ENCODE data around the gene OSGEP.

Gene OSGEP

DNA sequence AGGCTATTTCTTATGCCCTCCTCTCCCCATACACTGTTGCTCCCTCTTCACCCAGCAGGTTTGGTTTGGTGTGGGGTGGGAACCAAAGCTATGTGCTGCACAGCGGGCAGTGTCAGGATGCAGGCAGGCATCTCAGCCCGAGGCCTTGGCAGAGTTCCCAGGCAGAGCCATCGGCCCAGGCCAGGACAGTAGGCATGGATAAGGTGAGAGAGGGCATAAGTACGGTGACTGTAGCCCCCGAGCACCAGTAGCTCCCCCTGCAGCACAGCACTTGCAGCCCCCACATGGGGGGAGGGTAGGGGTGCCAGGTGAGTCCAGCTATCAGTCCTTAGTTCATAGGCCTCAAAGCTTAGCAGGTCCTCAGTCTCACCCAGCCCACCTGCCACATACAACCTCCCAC is 25.8 kb downstream of the OSGEP start:
- DNase-seq, result no peak

- DNase-seq, result no peak
Observed at GRCh38 chr14:20428010-20428365, 26.6 kb downstream of the OSGEP start.

DNA sequence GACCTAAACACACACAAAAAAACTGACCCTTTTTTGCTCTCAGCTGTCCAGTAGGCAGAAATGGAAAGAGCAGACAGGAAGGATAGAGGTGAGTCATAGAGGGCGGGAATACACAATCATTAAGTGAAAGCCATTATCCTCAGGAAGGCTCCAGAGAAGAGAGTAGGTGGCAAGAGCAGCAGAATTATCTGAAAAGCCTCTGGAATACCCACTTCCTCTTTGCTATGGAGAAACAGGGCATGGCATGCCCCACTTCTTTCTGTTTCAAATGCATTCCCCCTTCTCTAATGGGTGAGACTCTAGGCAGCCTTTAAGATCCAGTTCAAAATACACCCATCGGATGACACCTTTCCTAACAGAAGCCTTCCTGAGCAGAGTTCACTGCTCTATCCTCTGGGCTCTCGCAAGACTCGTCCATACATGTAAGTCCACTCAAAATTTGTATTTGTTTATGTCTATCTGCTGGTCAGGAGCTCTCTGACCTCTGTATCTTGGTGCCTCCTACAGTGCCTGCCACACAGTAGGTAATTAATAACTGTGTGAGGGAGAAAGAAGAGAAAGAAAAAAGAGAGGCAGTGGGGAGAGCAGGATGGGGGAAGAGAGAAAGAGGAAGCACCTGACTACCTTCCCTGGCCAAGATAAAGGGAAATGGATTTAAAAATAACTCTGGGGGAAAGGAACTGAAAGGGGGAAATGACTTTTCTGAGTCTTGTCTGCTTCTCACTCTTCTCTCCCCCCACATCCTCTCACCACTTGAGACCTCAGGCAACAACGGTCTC is 27.2 kb downstream of the OSGEP start:
- no peak for DNase-seq

DNA sequence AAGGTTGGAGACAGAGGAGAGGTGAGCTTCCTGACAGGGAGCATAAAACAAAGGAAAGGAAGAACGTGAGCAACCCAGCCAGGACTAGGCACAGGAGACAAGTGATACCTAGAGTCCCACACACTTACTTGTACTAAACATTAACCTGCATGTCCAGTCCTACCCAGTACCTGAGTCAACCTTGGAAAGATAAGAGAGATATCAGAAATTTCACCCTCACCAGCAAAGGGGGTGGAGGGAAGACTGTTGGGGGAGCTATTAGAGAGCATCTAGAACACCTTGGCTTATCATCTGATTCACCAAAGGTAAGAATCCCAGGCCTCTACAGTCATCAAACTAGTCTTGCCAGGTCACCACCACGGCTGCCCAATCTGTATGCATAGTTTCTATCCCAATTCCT is 29.8 kb downstream of the OSGEP start:
- DNase-seq, result no peak

DNA sequence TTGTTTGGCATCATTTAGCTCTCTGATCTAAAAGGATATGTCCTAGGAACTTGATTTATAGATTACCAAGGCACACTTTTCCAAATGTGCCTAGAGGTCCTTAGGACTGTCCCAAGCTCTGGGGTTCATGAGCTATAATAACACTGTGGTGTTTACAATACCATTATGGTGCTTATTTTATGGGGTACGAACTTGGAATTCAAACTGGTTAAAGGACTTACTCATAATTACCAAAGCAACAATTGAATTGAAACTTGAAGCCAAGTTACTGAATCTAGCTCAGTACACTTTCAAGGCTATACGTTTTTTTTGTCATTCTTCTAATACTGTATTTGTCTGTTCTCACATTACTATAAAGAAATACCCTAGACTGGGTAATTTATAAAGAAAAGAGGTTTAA is 31.7 kb downstream of the OSGEP start:
- no peak for DNase-seq

- no peak for DNase-seq
Observed at GRCh38 chr14:20421267-20421666, 33.3 kb downstream of the OSGEP start.

DNA sequence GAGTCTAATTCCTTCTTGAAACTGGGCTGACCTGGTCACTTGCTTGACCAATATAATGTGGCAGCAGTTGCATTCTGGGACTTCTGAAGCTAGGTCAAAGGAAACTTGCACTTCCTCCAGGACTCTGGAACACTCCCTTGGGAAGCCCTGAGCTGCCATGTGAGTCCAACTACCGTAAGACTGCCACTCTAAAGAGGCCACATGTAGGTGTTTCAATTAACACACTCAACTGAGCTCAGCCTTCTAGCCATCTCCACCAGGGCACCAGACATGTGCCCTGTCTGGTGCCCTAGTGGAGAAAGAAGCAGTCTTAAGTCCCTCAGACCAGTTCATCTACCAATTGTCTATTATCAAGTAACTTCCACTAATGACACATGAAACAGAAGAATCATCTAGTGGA is 35.2 kb downstream of the OSGEP start:
- no peak for DNase-seq

DNA sequence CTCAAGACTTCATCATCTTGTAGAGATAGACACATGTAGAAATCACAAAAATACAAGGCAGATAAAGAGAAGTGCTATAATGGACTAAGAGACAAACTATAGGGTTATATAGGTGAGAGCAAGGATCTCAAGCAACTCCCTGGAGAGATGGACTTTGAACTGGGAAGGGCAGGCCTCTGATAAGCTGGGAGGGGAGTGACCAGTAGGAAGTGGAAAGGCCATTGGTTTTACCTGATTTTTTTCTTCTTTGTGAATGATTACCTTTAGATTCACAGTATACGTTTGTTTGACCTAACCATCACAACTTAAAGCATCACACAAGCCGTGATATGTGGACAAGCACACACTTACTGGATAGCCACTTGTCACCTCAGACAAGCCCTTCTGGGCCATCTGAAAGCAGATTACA is 36.1 kb downstream of the OSGEP start:
- DNase-seq, result no peak

DNA sequence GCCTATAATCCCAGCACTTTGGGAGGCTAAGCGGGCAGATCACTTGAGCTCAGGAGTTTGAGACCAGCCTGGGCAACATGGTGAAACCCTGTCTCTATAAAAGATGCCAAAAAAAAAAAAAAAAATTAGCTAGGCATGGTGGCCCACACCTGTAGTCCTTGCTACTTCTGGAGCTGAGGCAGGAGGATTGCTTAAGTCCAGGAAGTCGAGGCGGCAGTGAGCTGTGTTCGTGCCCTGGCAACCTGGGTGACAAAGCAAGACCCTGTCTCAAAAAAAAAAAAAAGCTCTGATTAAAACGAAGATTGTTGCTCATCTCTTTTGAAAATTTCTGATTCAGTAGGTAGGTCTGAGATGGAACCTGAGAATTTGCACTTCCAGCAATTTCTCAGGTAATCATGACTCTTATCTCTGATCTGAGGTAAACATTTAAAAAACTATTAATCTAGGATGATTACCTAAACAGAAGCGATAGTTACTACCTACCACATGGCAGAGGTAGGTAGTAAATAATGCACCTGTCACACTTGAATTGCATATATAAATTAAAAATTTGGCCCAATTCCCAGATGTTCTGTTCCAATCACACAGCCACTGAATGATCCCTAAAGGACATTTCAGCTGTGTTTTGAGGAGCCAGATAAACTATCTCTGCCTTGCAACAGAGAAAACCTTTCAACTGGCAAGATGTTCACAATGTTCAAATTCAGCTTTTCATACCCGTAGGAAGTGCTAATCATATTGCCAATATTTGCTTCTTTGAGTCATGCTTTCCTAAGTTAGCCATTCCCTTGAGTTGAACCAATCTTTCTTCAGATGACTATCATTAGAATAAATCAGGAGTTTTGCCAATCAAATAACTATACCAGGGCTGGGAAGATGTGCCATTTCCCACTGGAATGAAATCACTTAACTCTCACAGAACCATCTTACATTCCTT is 37.1 kb downstream of the OSGEP start:
- no peak for DNase-seq

GRCh38 chr14:20416223-20416622 is 38.4 kb downstream of the OSGEP start:
- no peak for DNase-seq

DNA sequence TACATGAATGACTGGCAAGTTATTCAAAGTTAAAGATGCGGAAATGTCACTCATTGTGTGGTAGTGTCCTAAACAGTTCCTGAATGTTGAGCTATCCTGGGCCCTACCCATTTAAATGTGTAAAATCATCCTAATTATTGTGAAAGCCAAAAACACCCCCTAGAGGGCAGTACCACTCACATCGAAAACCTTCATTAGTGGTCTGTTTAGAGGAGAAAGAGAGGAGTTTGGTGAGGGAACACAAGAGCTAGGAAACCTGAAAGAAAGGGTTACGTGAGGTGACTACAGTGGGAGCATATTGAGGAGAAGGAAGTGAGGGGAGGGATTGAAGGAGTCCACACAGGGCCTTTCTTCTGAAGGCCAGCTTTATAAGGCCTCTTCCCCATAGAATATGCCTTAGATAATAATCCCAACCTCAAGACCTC is 38.8 kb downstream of the OSGEP start:
- DNase-seq, result no peak

DNA sequence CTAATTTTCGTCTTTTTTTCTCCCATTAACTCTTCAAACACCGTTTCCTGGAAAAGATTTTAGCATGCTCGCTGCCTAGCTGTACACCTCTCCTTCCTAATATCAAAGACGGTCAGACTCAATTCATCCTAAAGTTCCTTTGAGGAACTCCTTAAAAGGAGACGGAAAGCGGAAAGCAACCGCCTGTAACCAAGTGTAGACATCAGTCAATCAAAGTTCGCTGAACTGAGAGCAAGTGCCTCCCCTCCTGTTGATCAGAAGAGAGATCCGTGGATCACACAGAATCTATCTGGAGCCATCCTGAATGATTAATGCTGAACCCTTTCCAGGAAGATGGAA is 40.9 kb downstream of the OSGEP start:
- no peak for DNase-seq

GRCh38 chr14:20412876-20413743 is 41.5 kb downstream of the OSGEP start, which contains the start of gene TEP1:
TEP1 (minus strand) TSS chr14:20413501; CDS start chr14:20408439, 5,062 bp downstream.
- peak; percentile 55 for DNase-seq

DNA sequence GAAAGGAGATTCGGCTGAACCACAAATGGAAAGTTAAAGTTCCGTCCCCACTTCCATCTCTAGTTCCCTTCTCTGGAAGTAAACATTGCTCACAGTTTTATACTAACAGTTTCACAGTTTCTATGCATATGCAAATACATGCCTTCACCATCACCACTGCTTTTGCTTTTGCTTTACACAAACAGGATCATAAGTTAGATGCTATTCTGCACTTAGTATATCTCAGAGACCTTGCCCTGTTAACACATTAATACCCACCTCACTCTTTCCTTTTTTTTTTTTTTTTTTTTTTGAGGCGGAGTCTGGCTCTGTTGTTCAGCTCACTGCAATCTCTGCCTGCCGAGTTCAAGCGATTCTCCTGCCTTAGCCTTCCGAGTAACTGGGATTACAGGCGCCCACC is 42.2 kb downstream of the OSGEP start:
- DNase-seq, result no peak

- DNase-seq, result no peak
Observed at GRCh38 chr14:20409226-20409625, 45.4 kb downstream of the OSGEP start.

GRCh38 chr14:20403521-20403920 is 51.1 kb downstream of the OSGEP start:
- no peak for DNase-seq

DNA sequence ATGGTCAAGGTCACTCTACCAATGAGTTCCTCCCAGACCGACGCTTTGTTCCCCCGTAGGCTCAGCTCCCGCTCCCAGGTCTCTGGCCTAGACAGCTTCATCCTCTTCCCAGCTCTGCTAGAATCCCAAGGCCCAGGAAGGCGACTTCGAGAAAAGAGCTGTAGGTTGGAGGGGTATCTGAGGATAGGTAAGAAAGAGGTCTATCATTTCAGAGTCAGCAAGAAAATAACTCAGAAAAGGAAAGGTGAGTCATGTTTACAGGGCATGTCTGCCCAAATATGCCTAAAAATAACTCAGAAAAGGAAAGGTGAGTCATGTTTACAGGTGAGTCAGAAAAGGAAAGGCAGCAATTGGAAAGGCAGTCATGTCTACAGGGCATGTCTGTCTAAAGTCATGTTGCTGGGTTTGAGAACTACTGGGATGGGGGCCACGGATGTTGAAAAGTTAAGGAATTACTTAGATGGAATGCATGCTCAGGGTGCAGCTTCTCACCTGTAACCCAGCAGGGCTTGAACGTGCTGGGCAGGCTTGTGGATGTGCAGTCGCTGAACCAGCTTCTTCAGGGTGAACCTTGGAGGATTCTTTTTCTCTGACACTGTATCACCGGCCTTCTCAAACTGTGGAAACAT is 53.5 kb downstream of the OSGEP start:
- no peak for DNase-seq

- no peak for DNase-seq
Observed at GRCh38 chr14:20400589-20400964, 54.0 kb downstream of the OSGEP start.

- no peak for DNase-seq
Observed at GRCh38 chr14:20397511-20397910, 57.1 kb downstream of the OSGEP start.

Data from activated CD4-positive, alpha-beta T cell treated with anti-CD3 and anti-CD28 coated beads for 1 hour (primary cell).